GM18870 (cell line): ENCODE measurements around the gene PDZD2.
"Not testable (repeated sequence)": the region's sequence is repeated elsewhere in the genome, so short reads cannot be mapped to it uniquely, and the experiment has no call there.

Source experiments
- ATAC-seq: cut with Tn5 transposase; IDR thresholded peaks from one replicate; pipeline ENCODE4 v1.9.1; 2021; ENCODE audit warnings: moderate library complexity; ENCODE audit not compliant: unreplicated experiment

PDZD2 gene

GRCh38 chr5:31767335-31768031 is 128.6 kb downstream of the PDZD2 start:
- ATAC-seq, result peak; percentile 60

DNA sequence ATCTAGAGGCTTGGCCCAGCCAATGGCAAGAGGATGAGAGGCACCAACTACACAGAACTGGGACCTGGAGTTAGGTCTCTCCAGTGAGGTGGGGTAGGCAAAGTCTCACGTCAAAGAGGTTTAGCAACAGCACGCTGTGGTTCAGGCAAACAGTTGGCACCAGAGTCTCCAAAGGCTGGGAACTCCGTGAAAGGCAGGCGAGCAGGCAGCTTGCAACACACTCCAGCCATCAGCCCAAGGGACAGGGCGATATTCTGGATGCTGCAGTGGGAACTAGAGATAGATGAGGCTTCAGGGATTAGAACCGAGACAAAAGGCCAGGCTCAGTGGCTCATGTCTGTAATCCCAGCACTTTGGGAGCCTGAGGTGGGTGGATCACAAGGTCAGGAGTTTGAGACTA is 129.1 kb downstream of the PDZD2 start:
- no peak for ATAC-seq

GRCh38 chr5:31768784-31769183 is 129.9 kb downstream of the PDZD2 start:
- ATAC-seq, result no peak

DNA sequence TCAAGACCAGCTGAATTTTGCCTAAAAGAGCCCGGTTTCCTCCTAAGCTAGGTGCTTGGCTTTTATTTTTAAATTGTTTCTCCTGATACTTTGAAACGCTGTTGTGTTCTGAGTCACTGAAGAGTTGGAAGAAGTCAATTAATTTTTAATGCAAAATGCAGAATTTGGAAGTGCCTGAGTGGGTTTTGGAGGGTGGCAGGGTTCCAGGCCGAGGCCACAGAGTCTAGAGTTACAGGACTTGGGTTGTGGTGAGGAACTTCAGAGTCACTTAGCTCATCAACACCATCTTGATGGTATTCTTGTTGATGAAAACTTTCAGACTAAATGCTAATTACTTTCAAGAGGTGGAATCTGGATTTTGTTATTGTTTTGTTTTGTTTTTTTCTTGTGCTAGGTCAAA is 130.6 kb downstream of the PDZD2 start:
- no peak for ATAC-seq

DNA sequence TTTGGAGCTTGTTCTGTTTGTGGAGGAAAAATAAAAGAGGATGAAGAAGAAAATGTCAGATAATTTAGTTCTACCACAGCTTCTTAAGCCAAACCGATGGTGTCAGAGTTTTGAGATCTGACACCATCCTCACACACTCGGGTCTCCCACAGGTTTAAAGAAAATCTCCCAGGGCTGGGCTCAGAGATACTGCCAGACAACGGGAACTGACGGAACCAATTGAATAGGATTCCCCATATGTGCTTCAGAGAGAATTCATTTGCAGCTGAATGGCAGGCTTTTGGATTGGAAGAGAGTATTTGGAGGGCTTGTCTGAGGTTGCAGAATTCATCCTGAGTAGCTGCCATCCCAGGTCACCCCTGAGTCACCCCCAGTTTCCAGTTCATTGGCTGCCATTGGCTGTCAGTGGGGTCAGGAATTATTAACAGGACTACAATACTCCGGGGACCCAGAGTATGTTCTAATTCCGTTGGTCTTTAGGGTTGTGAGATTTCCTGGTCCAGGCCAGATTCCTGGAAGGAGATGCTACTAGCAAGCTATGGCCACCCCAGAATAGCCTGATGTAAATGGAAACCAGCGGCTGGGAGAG is 131.3 kb downstream of the PDZD2 start:
- no peak for ATAC-seq

GRCh38 chr5:31770998-31771397 is 132.1 kb downstream of the PDZD2 start:
- ATAC-seq, result peak; percentile 88

DNA sequence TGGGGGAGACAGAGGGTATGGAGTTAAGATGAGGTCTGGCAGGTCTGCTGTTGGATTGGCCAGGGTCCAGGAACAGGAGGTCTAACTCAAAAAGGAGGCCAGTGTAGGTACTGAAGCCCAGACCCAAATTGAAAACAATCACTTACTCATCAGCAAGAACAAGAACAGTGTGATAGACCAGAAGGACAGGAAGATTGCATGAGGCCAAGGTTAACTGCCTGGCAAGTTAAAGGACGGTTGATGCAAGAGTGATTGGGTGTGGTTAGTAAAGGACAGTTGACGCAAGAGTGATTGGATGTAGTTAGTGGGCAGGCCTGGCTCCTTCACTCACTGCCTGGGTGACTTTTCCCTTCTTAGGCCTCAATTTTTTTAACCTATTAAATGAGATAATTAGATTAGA is 132.6 kb downstream of the PDZD2 start:
- no peak for ATAC-seq

DNA sequence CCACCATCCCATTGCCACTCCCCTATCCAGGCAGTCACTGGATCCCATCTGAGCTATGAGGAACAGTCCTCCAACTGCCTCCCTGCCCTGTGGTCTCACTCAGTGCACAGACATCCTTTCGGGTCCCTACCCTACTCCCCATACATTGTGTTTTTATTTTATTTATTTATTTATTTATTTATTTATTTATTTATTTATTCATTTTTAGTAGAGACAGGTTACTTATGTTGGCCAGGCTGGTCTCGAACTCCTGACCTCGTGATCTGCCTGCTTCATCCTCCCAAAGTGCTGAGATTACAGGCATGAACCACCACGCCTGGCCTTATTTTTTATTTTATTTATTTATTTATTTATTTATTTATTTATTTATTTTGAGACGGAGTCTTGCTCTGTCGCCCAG is 137.4 kb downstream of the PDZD2 start:
- ATAC-seq, result not testable (repeated sequence)

GRCh38 chr5:31776976-31777651 is 138.2 kb downstream of the PDZD2 start:
- ATAC-seq, result no peak

- ATAC-seq, result no peak
These were observed 142.8 kb downstream of the PDZD2 start for GRCh38 chr5:31781772-31782171.

GRCh38 chr5:31783086-31783645 is 144.2 kb downstream of the PDZD2 start:
- no peak for ATAC-seq

DNA sequence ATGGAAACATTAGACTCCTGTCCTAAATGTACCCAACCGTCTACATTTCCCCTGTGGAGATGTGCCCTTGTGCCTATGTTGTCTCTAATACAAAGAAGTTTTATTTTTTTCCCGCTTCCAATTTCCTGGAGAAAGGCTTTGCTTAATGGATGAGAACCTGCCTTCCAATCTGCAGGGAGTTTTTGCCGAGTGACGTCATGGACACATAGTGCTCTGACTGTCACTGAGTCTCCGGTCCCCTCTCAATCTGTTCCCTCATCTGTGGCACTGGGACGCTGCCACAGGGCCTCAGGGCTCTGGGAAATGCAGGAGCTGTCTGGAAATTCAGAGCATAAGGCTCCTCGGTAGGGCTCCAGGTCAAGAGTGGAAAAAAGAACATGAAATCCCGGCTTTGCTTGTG is 144.8 kb downstream of the PDZD2 start:
- ATAC-seq, result no peak

- no peak for ATAC-seq
These were observed 147.2 kb downstream of the PDZD2 start for GRCh38 chr5:31786090-31786631.

- no peak for ATAC-seq
These were observed 155.1 kb downstream of the PDZD2 start for GRCh38 chr5:31794009-31794408.

- no peak for ATAC-seq
These were observed 159.2 kb downstream of the PDZD2 start for GRCh38 chr5:31798168-31798567.

GRCh38 chr5:31800351-31800750 is 161.4 kb downstream of the PDZD2 start:
- ATAC-seq, result no peak

- ATAC-seq, result no peak
These were observed 167.0 kb downstream of the PDZD2 start for GRCh38 chr5:31805785-31806400.

- no peak for ATAC-seq
These were observed 167.6 kb downstream of the PDZD2 start for GRCh38 chr5:31806561-31806960.

GRCh38 chr5:31807789-31808540 is 169.0 kb downstream of the PDZD2 start:
- no peak for ATAC-seq

- no peak for ATAC-seq
These were observed 170.3 kb downstream of the PDZD2 start for GRCh38 chr5:31809050-31809870.
